ENCODE results near the gene WNT3A. TPM values are rescaled to one million over a fixed set of nuclear protein-coding genes. Genes with fewer than 3 reads are reported as not detected.

WNT3A gene
- polyA plus RNA-seq, 1 donor from 2014 or later = not detected

- peak overlapping the region; percentile 86 to 98 (median 92) for H3K4me3 Mint-ChIP-seq
- H3K27me3 Mint-ChIP-seq = no peaks in the 10 kb centered on the region
- no peaks in the 10 kb centered on the region for H3K9me3 Mint-ChIP-seq
- H3K4me1 Mint-ChIP-seq = peaks cover 9 to 15% (median 12%) of the 10 kb centered on the region in 3 donors
- peak overlapping the region in 2 of 3 donors; percentile 83 to 87 for H3K27ac Mint-ChIP-seq
- no peaks in the 10 kb centered on the region for H3K36me3 Mint-ChIP-seq
These were observed 95.4 kb downstream of the WNT3A start for GRCh38 chr1:228101994-228102790.

DNA sequence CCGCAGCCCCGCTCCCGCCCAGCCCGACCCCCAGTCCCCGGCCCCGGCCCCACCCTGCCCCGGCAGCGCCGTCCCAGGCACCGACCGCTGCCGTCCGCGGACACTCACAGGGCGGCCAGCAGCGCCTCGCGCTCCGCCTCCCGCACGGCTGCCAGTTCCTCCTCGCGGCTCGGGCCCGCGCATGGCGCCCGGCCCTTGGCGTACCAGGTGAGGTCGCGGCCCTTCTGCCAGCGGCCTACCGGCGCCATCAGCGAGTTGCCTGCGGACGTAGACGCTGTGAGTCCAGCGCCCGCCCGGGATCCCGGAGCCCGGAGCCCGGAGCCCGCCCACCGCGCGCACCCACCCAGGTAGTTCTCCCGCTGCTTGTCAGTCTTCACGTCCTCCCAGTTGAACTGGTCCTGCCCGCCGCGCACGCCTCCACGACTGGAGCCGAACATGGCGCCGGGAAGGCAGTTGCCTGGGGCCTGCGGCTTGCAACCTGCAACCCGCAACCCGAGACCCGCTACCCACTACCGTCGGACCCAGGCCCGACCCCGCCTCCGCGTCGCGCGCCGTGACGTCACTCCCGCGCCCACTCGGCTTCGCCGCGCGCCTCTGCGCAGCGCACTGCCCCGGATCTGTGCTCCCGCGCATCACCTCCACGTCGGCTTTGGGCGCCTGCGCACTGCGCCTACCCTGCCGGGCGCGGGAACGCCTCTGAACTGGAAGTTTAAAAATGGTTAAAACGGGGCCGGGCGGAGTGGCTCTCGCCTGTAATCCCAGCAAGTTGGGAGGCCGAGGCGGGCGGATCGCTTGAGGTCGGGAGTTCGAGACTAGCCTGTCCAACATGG, 96.2 kb downstream of the WNT3A start, which contains the start of gene C1orf35:
C1orf35 (minus strand) TSS at position 535 of the 830 bp plus-strand sequence; CDS start at position 437, 98 bp downstream.
- H3K36me3 Mint-ChIP-seq = no peaks in the 10 kb centered on the region
- H3K9me3 Mint-ChIP-seq = no peaks in the 10 kb centered on the region
- no peaks in the 10 kb centered on the region for H3K27me3 Mint-ChIP-seq
- H3K27ac Mint-ChIP-seq = peak within 1 kb of the TSS; percentile 87 to 97 (median 92)
- peaks cover 9 to 15% (median 11%) of the 10 kb centered on the region in 3 donors for H3K4me1 Mint-ChIP-seq
- H3K4me3 Mint-ChIP-seq = peak within 1 kb of the TSS; percentile 86 to 98 (median 96)

GRCh38 chr1:228104526-228105269, 97.9 kb downstream of the WNT3A start:
- Mint-ChIP-seq H3K36me3 (no peaks in the 10 kb centered on the region), H3K27ac (peak overlapping the region; percentile 74 to 92 (median 86)), H3K4me3 (peak overlapping the region; percentile 44 to 97 (median 66)), H3K9me3 (no peaks in the 10 kb centered on the region), H3K4me1 (peaks cover 9 to 24% (median 22%) of the 10 kb centered on the region in 3 donors), H3K27me3 (no peaks in the 10 kb centered on the region)

- Mint-ChIP-seq H3K4me1 (peaks cover 9 to 25% (median 24%) of the 10 kb centered on the region in 3 donors), H3K27ac (peak overlapping the region in 1 of 3 donors; percentile 86), H3K27me3 (no peaks in the 10 kb centered on the region), H3K36me3 (no peaks in the 10 kb centered on the region), H3K9me3 (no peaks in the 10 kb centered on the region), H3K4me3 (peak overlapping the region in 1 of 4 donors; percentile 86)
These were observed 98.6 kb downstream of the WNT3A start for GRCh38 chr1:228105270-228105995.

DNA sequence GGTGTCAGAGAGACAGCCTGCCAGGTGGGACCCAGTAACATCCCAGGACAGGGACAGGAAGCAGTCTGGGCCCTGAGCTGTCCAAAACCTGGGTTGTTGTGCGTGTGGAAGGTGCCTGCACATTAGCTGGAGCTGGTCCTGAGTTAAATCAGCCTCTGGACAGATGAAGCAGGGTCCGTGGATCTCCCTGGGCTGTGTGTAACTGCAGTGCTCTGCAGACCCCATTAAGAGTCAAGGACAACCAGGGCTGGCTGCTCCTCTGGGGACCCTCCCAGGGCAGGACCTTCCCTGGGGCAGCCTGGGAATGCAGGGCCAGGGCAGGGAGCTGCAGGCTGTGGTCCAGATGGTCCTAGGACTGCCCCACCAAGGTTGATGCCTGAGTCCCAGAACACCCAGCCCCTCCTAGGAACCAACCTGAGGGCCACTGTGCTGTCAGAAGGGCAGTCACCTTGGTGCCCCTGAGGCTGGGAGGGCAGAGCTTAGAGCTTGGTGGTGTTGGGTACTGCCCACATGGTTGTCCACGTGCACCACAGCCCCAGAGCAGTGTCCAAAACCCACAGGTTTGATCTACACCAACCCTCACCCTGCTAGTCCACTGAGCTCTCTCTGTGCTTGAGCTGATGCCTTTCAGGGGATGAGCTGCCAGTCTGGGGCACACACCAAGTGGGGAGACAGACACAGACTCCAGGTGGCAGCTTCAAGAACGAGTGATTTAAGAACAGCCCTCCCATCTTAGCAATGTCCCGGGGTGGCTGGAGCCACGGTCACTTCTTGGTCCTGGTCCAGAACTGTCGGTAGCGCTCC, 99.4 kb downstream of the WNT3A start:
- H3K9me3 Mint-ChIP-seq = no peaks in the 10 kb centered on the region
- H3K27me3 Mint-ChIP-seq = no peaks in the 10 kb centered on the region
- peak overlapping the region in 1 of 4 donors; percentile 86 for H3K4me3 Mint-ChIP-seq
- peak overlapping the region in 1 of 3 donors; percentile 86 for H3K27ac Mint-ChIP-seq
- no peaks in the 10 kb centered on the region for H3K36me3 Mint-ChIP-seq
- peaks cover 9 to 24% (median 23%) of the 10 kb centered on the region in 3 donors for H3K4me1 Mint-ChIP-seq

DNA sequence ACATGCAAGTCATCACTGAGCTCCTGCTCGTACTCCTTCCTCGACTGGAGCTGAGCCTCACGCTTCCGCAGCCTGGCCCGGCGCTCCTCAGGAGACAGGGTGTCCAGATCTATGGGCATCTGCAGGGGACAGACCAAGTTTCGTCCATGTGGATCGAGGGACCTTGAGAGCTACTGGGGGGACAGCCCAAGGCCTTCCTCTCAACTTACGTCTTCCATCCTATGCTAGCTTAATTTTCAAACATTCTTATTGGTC, 99.9 kb downstream of the WNT3A start:
- Mint-ChIP-seq H3K36me3 (no peaks in the 10 kb centered on the region), H3K9me3 (no peaks in the 10 kb centered on the region), H3K4me3 (peak overlapping the region in 3 of 4 donors; percentile 58 to 86 (median 60)), H3K27ac (peak overlapping the region in 1 of 3 donors; percentile 86), H3K27me3 (no peaks in the 10 kb centered on the region), H3K4me1 (peaks cover 9 to 19% (median 19%) of the 10 kb centered on the region in 3 donors)

DNA sequence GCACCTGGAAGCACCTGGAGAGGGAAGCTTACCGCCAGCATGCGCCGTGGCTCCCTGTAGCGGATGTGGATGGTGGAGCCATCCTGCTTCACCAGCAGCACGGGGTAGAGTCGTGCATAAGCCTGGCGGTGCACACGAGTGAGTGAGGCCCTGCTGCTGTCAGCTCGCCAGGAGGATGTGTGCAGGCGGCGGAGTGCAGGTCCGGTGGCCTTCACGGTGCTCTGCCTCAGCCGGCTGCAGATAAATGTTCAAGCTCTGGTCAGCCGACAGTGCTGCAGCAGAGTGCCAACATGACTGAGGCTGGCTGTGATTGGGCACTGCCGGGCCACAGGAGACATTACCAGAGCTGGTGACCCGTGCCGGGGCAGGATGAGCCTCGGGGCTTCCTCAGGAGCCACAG, 100.8 kb downstream of the WNT3A start:
- Mint-ChIP-seq H3K9me3 (no peaks in the 10 kb centered on the region), H3K36me3 (peaks cover 3% of the 10 kb centered on the region), H3K4me1 (peaks cover 9 to 19% (median 16%) of the 10 kb centered on the region in 3 donors), H3K4me3 (peak overlapping the region; percentile 27 to 96 (median 89)), H3K27me3 (no peaks in the 10 kb centered on the region), H3K27ac (peak overlapping the region in 2 of 3 donors; percentile 74 to 86)

DNA sequence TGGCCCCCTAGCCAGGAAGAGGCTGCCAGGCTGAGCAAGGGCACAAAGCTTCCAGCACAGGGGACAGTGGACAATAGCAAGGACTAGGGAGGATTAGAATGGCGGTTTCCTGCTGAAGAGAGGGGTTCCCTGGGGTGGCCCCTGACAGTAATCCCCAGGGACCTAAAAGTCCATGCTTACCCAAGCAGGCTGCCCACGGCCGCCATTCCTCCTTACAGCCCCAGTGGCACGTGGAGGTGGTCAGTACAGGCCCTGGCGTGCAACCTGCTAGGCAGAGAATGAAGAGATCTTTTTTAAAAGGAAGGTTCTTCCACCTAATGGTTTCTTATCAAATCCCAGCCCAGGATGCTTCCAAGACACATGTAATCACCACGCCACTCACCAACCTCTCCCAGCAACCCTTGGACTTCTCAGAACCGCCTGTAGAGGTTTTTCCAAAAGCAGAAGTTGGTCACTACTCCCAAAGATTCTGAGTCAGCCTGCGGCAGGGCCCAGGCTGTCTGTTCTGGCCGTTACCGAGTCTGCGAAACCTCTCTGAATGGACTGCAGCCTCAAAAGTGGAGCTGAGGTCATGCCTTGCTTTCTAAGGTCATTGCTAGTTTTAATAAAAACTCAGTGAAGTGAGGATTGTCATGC, 101.4 kb downstream of the WNT3A start:
- peaks cover 9 to 19% (median 16%) of the 10 kb centered on the region in 3 donors for H3K4me1 Mint-ChIP-seq
- no peaks in the 10 kb centered on the region for H3K9me3 Mint-ChIP-seq
- peaks cover 3% of the 10 kb centered on the region for H3K36me3 Mint-ChIP-seq
- H3K4me3 Mint-ChIP-seq = peak overlapping the region; percentile 86 to 96 (median 94)
- H3K27me3 Mint-ChIP-seq = no peaks in the 10 kb centered on the region
- peak overlapping the region in 2 of 3 donors; percentile 74 to 86 for H3K27ac Mint-ChIP-seq

DNA sequence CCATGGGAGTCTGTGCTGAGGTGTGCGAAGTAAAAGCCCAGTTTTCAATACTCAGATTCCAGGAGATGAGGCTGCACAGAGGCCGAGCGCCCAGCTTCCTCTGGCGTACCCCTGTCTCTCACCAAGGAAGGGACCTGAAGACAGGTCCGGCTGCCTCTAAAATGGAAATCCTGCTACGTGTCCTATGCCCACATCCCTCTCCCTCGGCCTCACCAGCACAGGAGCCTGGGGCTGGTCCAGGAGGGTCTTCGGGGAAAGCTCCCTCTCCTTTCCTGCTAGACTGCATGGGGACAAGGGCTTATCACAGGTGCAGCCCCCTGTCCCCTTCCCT, 101.9 kb downstream of the WNT3A start:
- peak overlapping the region; percentile 86 to 94 (median 86) for H3K27ac Mint-ChIP-seq
- H3K4me3 Mint-ChIP-seq = peak overlapping the region; percentile 86 to 96 (median 94)
- H3K36me3 Mint-ChIP-seq = peaks cover 3% of the 10 kb centered on the region
- no peaks in the 10 kb centered on the region for H3K9me3 Mint-ChIP-seq
- no peaks in the 10 kb centered on the region for H3K27me3 Mint-ChIP-seq
- H3K4me1 Mint-ChIP-seq = peaks cover 9 to 18% (median 14%) of the 10 kb centered on the region in 3 donors

- Mint-ChIP-seq H3K27me3 (no peaks in the 10 kb centered on the region), H3K4me1 (peaks cover 8 to 14% (median 12%) of the 10 kb centered on the region in 3 donors), H3K27ac (peak within 1 kb of the TSS; percentile 86 to 94 (median 86)), H3K4me3 (peak within 1 kb of the TSS; percentile 86 to 96 (median 94)), H3K9me3 (no peaks in the 10 kb centered on the region), H3K36me3 (peaks cover 3% of the 10 kb centered on the region)
These were observed 102.5 kb downstream of the WNT3A start, which contains the start of gene MRPL55 for GRCh38 chr1:228109073-228109961. Gene MRPL55 (minus strand): TSS chr1:228109299. CDS start chr1:228108260, 1,039 bp downstream.

DNA sequence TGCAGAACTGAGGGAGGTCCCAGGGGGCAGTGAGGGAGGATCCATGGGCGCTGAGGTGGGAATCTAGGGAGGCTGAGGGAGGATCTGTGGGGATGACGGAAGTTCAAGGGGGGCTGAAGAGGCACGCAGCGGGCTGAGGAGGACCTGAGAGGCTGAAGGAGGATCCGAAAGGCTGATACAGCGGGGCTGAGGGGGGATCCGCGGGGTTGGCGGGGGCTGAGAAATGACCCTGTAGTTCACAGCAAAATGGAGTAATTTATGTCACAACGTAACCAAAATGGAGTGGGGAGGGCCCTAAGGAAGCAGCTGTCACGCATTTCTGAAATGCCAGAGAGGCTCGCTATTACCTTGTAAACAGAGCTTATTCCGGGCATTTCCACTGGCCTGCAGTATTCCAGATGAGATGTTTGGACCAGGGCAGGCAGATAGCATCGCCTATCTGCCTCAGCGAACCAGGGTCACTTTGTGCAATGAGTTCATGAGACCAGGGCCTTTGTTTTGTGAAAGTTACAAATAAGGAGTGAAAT, 103.2 kb downstream of the WNT3A start:
- Mint-ChIP-seq H3K9me3 (no peaks in the 10 kb centered on the region), H3K4me3 (peak overlapping the region; percentile 86 to 96 (median 94)), H3K4me1 (peaks cover 4 to 14% (median 9%) of the 10 kb centered on the region in 3 donors), H3K36me3 (peaks cover 3% of the 10 kb centered on the region), H3K27ac (peak overlapping the region in 2 of 3 donors; percentile 86), H3K27me3 (no peaks in the 10 kb centered on the region)

DNA sequence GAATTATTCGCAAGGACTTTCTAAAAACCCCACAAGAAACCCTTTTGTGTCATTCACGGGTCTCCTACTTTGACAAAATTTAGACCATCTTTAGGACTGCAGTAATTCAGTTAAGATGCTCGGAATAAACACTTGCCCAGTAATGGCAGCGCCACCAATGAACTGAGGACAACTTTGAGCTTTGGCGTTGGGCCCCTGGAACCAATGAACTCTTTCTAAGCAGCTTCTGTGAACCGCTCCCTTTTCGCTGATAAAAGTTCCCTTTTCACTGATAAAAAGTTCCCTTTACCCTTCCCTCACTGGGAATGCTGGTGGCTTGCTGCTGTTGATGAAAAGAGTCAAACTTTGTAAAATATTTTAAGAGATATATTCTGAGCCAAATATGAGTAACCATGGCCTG, 103.8 kb downstream of the WNT3A start:
- no peaks in the 10 kb centered on the region for H3K9me3 Mint-ChIP-seq
- no peak overlapping the region for H3K27ac Mint-ChIP-seq
- H3K4me3 Mint-ChIP-seq = peak overlapping the region in 2 of 4 donors; percentile 79 to 86
- H3K4me1 Mint-ChIP-seq = peaks cover 4 to 14% (median 9%) of the 10 kb centered on the region in 3 donors
- no peaks in the 10 kb centered on the region for H3K27me3 Mint-ChIP-seq
- peaks cover 3% of the 10 kb centered on the region for H3K36me3 Mint-ChIP-seq

Measured in IgD-negative memory B cell (primary cell).